Hepatocyte (in vitro differentiated cells): ENCODE measurements around the gene NMNAT2. TPM values are rescaled to one million over a fixed set of nuclear protein-coding genes. Genes with fewer than 3 reads are reported as not detected.
A peak's percentile ranks its signal among the peaks of the same experiment; 100 is the strongest.

ENCODE experiments used
- DNase-seq: peaks from one replicate; pipeline ENCODE4 v3.0.0-alpha.2; 2016; ENCODE audit warnings: low spot score
- H2AFZ ChIP-seq: fragments of 200-600 bp; sonication (generic); 2 replicates; pipeline ENCODE4 v1.6.0; 2016; ENCODE audit warnings: antibody characterized with exemption, mild to moderate bottlenecking
- H3K27ac ChIP-seq: fragments of 200-600 bp; sonication (generic); 2 replicates; pipeline ENCODE4 v1.5.1; 2016; ENCODE audit warnings: mild to moderate bottlenecking
- H3K27me3 ChIP-seq: fragments of 200-600 bp; sonication (generic); 2 replicates; pipeline ENCODE4 v1.6.1; 2016
- H3K36me3 ChIP-seq: fragments of 200-600 bp; sonication (generic); replicated peaks from 2 replicates; pipeline ENCODE4 v1.5.1; 2016; ENCODE audit warnings: low read depth; ENCODE audit not compliant: insufficient read depth
- H3K4me1 ChIP-seq: fragments of 200-600 bp; sonication (generic); 2 replicates; pipeline ENCODE4 v1.5.1; 2016; ENCODE audit warnings: mild to moderate bottlenecking, moderate library complexity; ENCODE audit not compliant: insufficient read depth
- H3K4me2 ChIP-seq: fragments of 200-600 bp; sonication (generic); 2 replicates; pipeline ENCODE4 v1.6.0; 2016
- H3K4me3 ChIP-seq: fragments of 200-600 bp; sonication (generic); 2 replicates; pipeline ENCODE4 v1.5.1; 2016; ENCODE audit warnings: mild to moderate bottlenecking
- H3K79me2 ChIP-seq: fragments of 200-600 bp; sonication (generic); 2 replicates; pipeline ENCODE4 v1.6.0; 2017; ENCODE audit warnings: mild to moderate bottlenecking
- H3K9me2 ChIP-seq: fragments of 200-600 bp; sonication (generic); replicated peaks from 2 replicates; pipeline ENCODE4 v1.6.0; 2017; ENCODE audit warnings: mild to moderate bottlenecking; ENCODE audit not compliant: insufficient read depth
- H3K9me3 ChIP-seq: fragments of 200-600 bp; sonication (generic); 2 replicates; pipeline ENCODE4 v1.5.1; 2016; ENCODE audit warnings: low read depth, mild to moderate bottlenecking
- H4K20me1 ChIP-seq: fragments of 200-600 bp; sonication (generic); 2 replicates; pipeline ENCODE4 v1.6.0; 2016; ENCODE audit warnings: mild to moderate bottlenecking; ENCODE audit not compliant: insufficient read depth, poor library complexity, severe bottlenecking
- CTCF ChIP-seq: fragments of 200-600 bp; sonication (generic); IDR thresholded peaks from 2 replicates; pipeline ENCODE4 v1.5.1; 2016; ENCODE audit warnings: antibody characterized with exemption, mild to moderate bottlenecking; ENCODE audit not compliant: poor library complexity
- EZH2 ChIP-seq: fragments of 200-600 bp; sonication (generic); IDR thresholded peaks from 2 replicates; pipeline ENCODE4 v1.6.1; 2016; ENCODE audit warnings: antibody characterized with exemption, mild to moderate bottlenecking, borderline replicate concordance
- EZH2phosphoT487 ChIP-seq: fragments of 200-600 bp; sonication (generic); IDR thresholded peaks from one replicate; pipeline ENCODE4 v1.6.1; 2018; ENCODE audit warnings: antibody characterized with exemption, mild to moderate bottlenecking, low read depth, moderate library complexity; ENCODE audit not compliant: unreplicated experiment, severe bottlenecking
- WGBS: methylation state at CpG from one replicate; pipeline ENCODE4 v1.1.6; 2016; ENCODE audit warnings: low lambda C conversion rate; ENCODE audit errors: missing lambda C conversion rate; 5-methylcytosine and 5-hydroxymethylcytosine counted together
- polyA plus RNA-seq: library from polyadenylated mRNA; unstranded; fragments of >200 nt; fragmentation: Nextera tagmentation; extraction: Ambion mirVana; gene quantifications from 2 replicates; pipeline ENCODE4 v1.2.1, GENCODE V29; 2016
- total RNA-seq: library from RNA; depleted of rRNA; stranded (reverse); fragments of >200 nt; gene quantifications from 2 replicates; pipeline ENCODE4 v1.2.3, GENCODE V29; 2014

Gene NMNAT2
- total and polyA plus RNA-seq, 2 experiments from 2014 or later = 0.66 to 1.00 TPM

DNA sequence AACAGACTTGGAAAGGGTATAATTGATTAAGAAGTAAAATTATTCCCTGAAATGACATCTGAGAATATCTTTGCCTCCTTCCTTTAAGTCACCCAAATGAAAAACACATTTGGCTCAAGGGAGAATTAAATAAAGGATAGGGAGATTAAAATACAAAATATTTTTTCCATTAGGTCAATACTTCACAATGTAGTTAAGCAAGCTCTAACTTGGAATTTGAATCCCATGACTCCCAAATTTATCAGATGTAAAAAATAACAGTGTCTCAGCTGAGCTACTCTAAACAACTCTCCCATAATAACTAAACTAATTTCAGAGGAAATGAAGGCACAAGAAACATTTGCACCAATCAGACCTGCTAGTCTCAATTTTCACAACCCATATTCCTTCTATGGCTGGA lies 6.5 kb upstream of the NMNAT2 start:
- no peaks in the 10 kb centered on the region for H3K36me3 ChIP-seq
- H4K20me1 ChIP-seq = no peaks in the 10 kb centered on the region
- no peak overlapping the region for H3K27ac ChIP-seq
- TF ChIP-seq EZH2phosphoT487 (no peak), EZH2 (no peak), CTCF (no peak)
- no peaks in the 10 kb centered on the region for H3K9me2 ChIP-seq
- H3K79me2 ChIP-seq = no peaks in the 10 kb centered on the region
- H3K4me1 ChIP-seq = no peaks in the 10 kb centered on the region
- DNase-seq = no peak
- no peak overlapping the region for H2AFZ ChIP-seq
- peaks cover 2% of the 10 kb centered on the region for H3K27me3 ChIP-seq
- no peaks in the 10 kb centered on the region for H3K9me3 ChIP-seq
- no peak overlapping the region for H3K4me2 ChIP-seq
- H3K4me3 ChIP-seq = no peak overlapping the region

GRCh38 chr1:183423541-183423940 lies 5.4 kb upstream of the NMNAT2 start:
- no peaks in the 10 kb centered on the region for H3K4me1 ChIP-seq
- no peak for TF ChIP-seq CTCF
- no peak for TF ChIP-seq EZH2
- no peak for TF ChIP-seq EZH2phosphoT487
- WGBS = 77% methylated on average over 1 of the region's 1 CpG
- no peaks in the 10 kb centered on the region for H3K9me3 ChIP-seq
- no peaks in the 10 kb centered on the region for H4K20me1 ChIP-seq
- H3K27ac ChIP-seq = no peak overlapping the region
- no peaks in the 10 kb centered on the region for H3K79me2 ChIP-seq
- H3K4me3 ChIP-seq = no peak overlapping the region
- H3K36me3 ChIP-seq = no peaks in the 10 kb centered on the region
- no peak overlapping the region for H2AFZ ChIP-seq
- H3K27me3 ChIP-seq = peaks cover 14% of the 10 kb centered on the region
- H3K4me2 ChIP-seq = no peak overlapping the region
- no peak for DNase-seq
- no peaks in the 10 kb centered on the region for H3K9me2 ChIP-seq

GRCh38 chr1:183419399-183419798 lies 1.2 kb upstream of the NMNAT2 start:
- Histone ChIP-seq H3K9me3 (no peaks in the 10 kb centered on the region), H3K27me3 (peaks cover 49% of the 10 kb centered on the region), H3K4me2 (no peak overlapping the region), H3K79me2 (no peaks in the 10 kb centered on the region), H2AFZ (no peak overlapping the region), H3K4me3 (no peak overlapping the region), H3K36me3 (no peaks in the 10 kb centered on the region), H3K9me2 (no peaks in the 10 kb centered on the region), H3K27ac (no peak overlapping the region), H4K20me1 (no peaks in the 10 kb centered on the region), H3K4me1 (peaks cover 14% of the 10 kb centered on the region)
- 82% methylated on average over 3 of the region's 3 CpGs for WGBS
- no peak for TF ChIP-seq EZH2
- no peak for TF ChIP-seq CTCF
- no peak for TF ChIP-seq EZH2phosphoT487
- no peak for DNase-seq

- H3K9me3 ChIP-seq = no peaks in the 10 kb centered on the region
- H3K79me2 ChIP-seq = no peaks in the 10 kb centered on the region
- peaks cover 49% of the 10 kb centered on the region for H3K27me3 ChIP-seq
- no peaks in the 10 kb centered on the region for H3K9me2 ChIP-seq
- H3K4me3 ChIP-seq = no peak overlapping the region
- H3K36me3 ChIP-seq = no peaks in the 10 kb centered on the region
- peak overlapping the region; percentile 92 for H3K4me2 ChIP-seq
- TF ChIP-seq CTCF (no peak), EZH2phosphoT487 (no peak), EZH2 (no peak)
- 80% methylated on average over 6 of the region's 6 CpGs for WGBS
- DNase-seq = no peak
- peaks cover 14% of the 10 kb centered on the region for H3K4me1 ChIP-seq
- H2AFZ ChIP-seq = no peak overlapping the region
- no peaks in the 10 kb centered on the region for H4K20me1 ChIP-seq
- no peak overlapping the region for H3K27ac ChIP-seq
Observed at GRCh38 chr1:183418696-183419095, 516 bp upstream of the NMNAT2 start.
